Sigmoid colon (tissue), 7 donors: ENCODE results near the gene HDAC4. TPM values are rescaled to one million over a fixed set of nuclear protein-coding genes. Genes with fewer than 3 reads are reported as not detected.
A peak's percentile ranks its signal among the peaks of the same experiment; 100 is the strongest.

Experiments
- DNase-seq: peaks from one replicate; pipeline ENCODE4 v3.0.0-alpha.2; 2019
- H3K27ac ChIP-seq, 4 donors: fragments of 200-600 bp; sonication (generic); one replicate each; pipeline ENCODE4 v1.5.1; 2016 to 2019; ENCODE audit warnings: mild to moderate bottlenecking in 1 of 4
- H3K27me3 ChIP-seq, 3 donors: fragments of 200-600 bp; sonication (generic); one replicate each; pipeline ENCODE4 v1.5.1; 2019; ENCODE audit warnings: mild to moderate bottlenecking in 1 of 3
- H3K36me3 ChIP-seq, 4 donors: fragments of 200-600 bp; sonication (generic); one replicate each; pipeline ENCODE4 v1.5.1; 2016 to 2019
- H3K4me1 ChIP-seq, 4 donors: fragments of 200-600 bp; sonication (generic); one replicate each; pipeline ENCODE4 v1.5.1; 2017 to 2019
- H3K4me3 ChIP-seq, 4 donors: fragments of 200-600 bp; sonication (generic); one replicate each; pipeline ENCODE4 v1.5.1; 2017 to 2019; ENCODE audit warnings: mild to moderate bottlenecking in 2 of 4, moderate library complexity in 1 of 4
- H3K9me3 ChIP-seq, 4 donors: fragments of 200-600 bp in 3 of 4; sonication (generic) in 3 of 4; one replicate each; pipeline versions ENCODE4 v1.5.1 to v1.6.1; 2013 to 2019
- CTCF ChIP-seq, 4 experiments: fragments of 450-650 bp in 3 of 4; fragments of 200-600 bp in 1 of 4; IDR thresholded peaks; one replicate each; pipeline ENCODE4 v1.5.1; 2016 to 2019; ENCODE audit warnings: antibody characterized with exemption in 4 of 4, mild to moderate bottlenecking in 3 of 4, moderate library complexity in 2 of 4
- EP300 ChIP-seq, 4 donors: sonication (generic); formaldehyde crosslinking; IDR thresholded peaks; one replicate each; pipeline ENCODE4 v1.6.1; 2017; ENCODE audit warnings: antibody characterized with exemption in 4 of 4
- POLR2A ChIP-seq, 2 donors: fragments of 450-650 bp; IDR thresholded peaks; one replicate each; pipeline ENCODE4 v1.6.1; 2016; ENCODE audit warnings: antibody characterized with exemption in 2 of 2, mild to moderate bottlenecking in 2 of 2, moderate library complexity in 2 of 2
- POLR2AphosphoS5 ChIP-seq, 4 donors: sonication (generic); formaldehyde crosslinking; IDR thresholded peaks; one replicate each; pipeline ENCODE4 v1.6.1; 2017; ENCODE audit warnings: antibody characterized with exemption in 4 of 4
- WGBS, 2 donors: extraction: QIAGEN DNeasy Blood & Tissue Kit; methylation state at CpG; one replicate each; pipeline ENCODE4 v1.1.7; 2013; 5-methylcytosine and 5-hydroxymethylcytosine counted together
- intact Hi-C: fragments of 100-400 bp; cut with DNase I; formaldehyde crosslinking; loops from one replicate; pipeline ENCODE4 v1.15.1; 2023
- polyA plus RNA-seq, 3 donors: library from polyadenylated mRNA; stranded (reverse); fragments of 200-250 nt; gene quantifications; one replicate each; pipeline ENCODE4 v1.2.3, GENCODE V29; 2013
- total RNA-seq, 4 donors: library from RNA; depleted of rRNA; stranded (reverse); fragments of >200 nt; gene quantifications; one replicate each; pipeline ENCODE4 v1.1.0, GENCODE V29; 2016
- donor health status: healthy with polysubstance abuse.
- donor health status: Bipolar disorder and iron deficiency.
- donor health status: healthy.

HDAC4 gene
- total and polyA plus RNA-seq, 7 donors: 1.8 to 196 (median 77.0) TPM

GRCh38 chr2:239065962-239066361 lies 334.9 kb downstream of the HDAC4 start:
- H3K4me3 ChIP-seq: no peak overlapping the region
- H3K4me1 ChIP-seq: no peaks in the 10 kb centered on the region
- no peak for DNase-seq
- H3K36me3 ChIP-seq: peaks cover 41 to 90% (median 56%) of the 10 kb centered on the region in 4 donors
- TF ChIP-seq POLR2AphosphoS5 (IDR thresholded peaks at IDR 0.05) (no peak), POLR2A (IDR thresholded peaks at IDR 0.05) (no peak), EP300 (IDR thresholded peaks at IDR 0.05) (no peak), CTCF (IDR thresholded peaks at IDR 0.05) (no peak)
- intact Hi-C loops: no loop called here
- 93% methylated on average over 11 of the region's 11 CpGs for WGBS, 2 donors
- no peak overlapping the region for H3K27ac ChIP-seq
- H3K9me3 ChIP-seq: no peaks in the 10 kb centered on the region
- no peaks in the 10 kb centered on the region for H3K27me3 ChIP-seq

GRCh38 chr2:239065537-239065936 lies 335.3 kb downstream of the HDAC4 start:
- Histone ChIP-seq H3K9me3 (no peaks in the 10 kb centered on the region), H3K27ac (no peak overlapping the region), H3K36me3 (peaks cover 41 to 90% (median 57%) of the 10 kb centered on the region in 4 donors), H3K4me1 (no peaks in the 10 kb centered on the region), H3K27me3 (no peaks in the 10 kb centered on the region), H3K4me3 (no peak overlapping the region)
- intact Hi-C loops: no loop called here
- TF ChIP-seq EP300 (IDR thresholded peaks at IDR 0.05): no peak
- TF ChIP-seq POLR2A (IDR thresholded peaks at IDR 0.05): no peak
- TF ChIP-seq POLR2AphosphoS5 (IDR thresholded peaks at IDR 0.05): no peak
- TF ChIP-seq CTCF (IDR thresholded peaks at IDR 0.05): no peak
- 92 to 95% methylated on average over 11 of the region's 11 CpGs for WGBS, 2 donors
- DNase-seq: no peak

- intact Hi-C loops: no loop called here
- TF ChIP-seq POLR2AphosphoS5 (IDR thresholded peaks at IDR 0.05): peak in 1 of 4 donors; percentile 4
- no peak for TF ChIP-seq POLR2A (IDR thresholded peaks at IDR 0.05)
- TF ChIP-seq EP300 (IDR thresholded peaks at IDR 0.05): no peak
- TF ChIP-seq CTCF (IDR thresholded peaks at IDR 0.05): no peak
- Histone ChIP-seq H3K27me3 (no peaks in the 10 kb centered on the region), H3K36me3 (peaks cover 41 to 91% (median 57%) of the 10 kb centered on the region in 4 donors), H3K27ac (no peak overlapping the region), H3K4me3 (no peak overlapping the region), H3K9me3 (no peaks in the 10 kb centered on the region), H3K4me1 (no peaks in the 10 kb centered on the region)
- no peak for DNase-seq
- 96 to 97% methylated on average over 21 of the region's 21 CpGs for WGBS, 2 donors
These were observed 335.9 kb downstream of the HDAC4 start for GRCh38 chr2:239064891-239065290.

- WGBS, 2 donors: 92 to 96% methylated on average over 12 of the region's 12 CpGs
These were observed 336.6 kb downstream of the HDAC4 start for GRCh38 chr2:239064253-239064652.

More at GRCh38 chr2:239064253-239064652, 336.6 kb downstream of the HDAC4 start:
- no peaks in the 10 kb centered on the region for H3K27me3 ChIP-seq
- no peaks in the 10 kb centered on the region for H3K9me3 ChIP-seq
- TF ChIP-seq POLR2A (IDR thresholded peaks at IDR 0.05): no peak
- TF ChIP-seq POLR2AphosphoS5 (IDR thresholded peaks at IDR 0.05): no peak
- TF ChIP-seq CTCF (IDR thresholded peaks at IDR 0.05): no peak
- no peak for TF ChIP-seq EP300 (IDR thresholded peaks at IDR 0.05)
- no peak overlapping the region for H3K27ac ChIP-seq
- intact Hi-C loops: no loop called here
- peaks cover 41 to 94% (median 58%) of the 10 kb centered on the region in 4 donors for H3K36me3 ChIP-seq
- no peak for DNase-seq
- no peaks in the 10 kb centered on the region for H3K4me1 ChIP-seq
- no peak overlapping the region for H3K4me3 ChIP-seq
